ENCODE results near the gene ATL2. TPM values are rescaled to one million over a fixed set of nuclear protein-coding genes. Genes with fewer than 3 reads are reported as not detected.
A peak's percentile ranks its signal among the peaks of the same experiment; 100 is the strongest.
"Not testable (repeated sequence)": the region's sequence is repeated elsewhere in the genome, so short reads cannot be mapped to it uniquely, and the experiment has no call there.

Gene ATL2
- total and polyA plus RNA-seq, 7 experiments from 2014 or later, result 18.8 to 59.5 (median 49.0) TPM

DNA sequence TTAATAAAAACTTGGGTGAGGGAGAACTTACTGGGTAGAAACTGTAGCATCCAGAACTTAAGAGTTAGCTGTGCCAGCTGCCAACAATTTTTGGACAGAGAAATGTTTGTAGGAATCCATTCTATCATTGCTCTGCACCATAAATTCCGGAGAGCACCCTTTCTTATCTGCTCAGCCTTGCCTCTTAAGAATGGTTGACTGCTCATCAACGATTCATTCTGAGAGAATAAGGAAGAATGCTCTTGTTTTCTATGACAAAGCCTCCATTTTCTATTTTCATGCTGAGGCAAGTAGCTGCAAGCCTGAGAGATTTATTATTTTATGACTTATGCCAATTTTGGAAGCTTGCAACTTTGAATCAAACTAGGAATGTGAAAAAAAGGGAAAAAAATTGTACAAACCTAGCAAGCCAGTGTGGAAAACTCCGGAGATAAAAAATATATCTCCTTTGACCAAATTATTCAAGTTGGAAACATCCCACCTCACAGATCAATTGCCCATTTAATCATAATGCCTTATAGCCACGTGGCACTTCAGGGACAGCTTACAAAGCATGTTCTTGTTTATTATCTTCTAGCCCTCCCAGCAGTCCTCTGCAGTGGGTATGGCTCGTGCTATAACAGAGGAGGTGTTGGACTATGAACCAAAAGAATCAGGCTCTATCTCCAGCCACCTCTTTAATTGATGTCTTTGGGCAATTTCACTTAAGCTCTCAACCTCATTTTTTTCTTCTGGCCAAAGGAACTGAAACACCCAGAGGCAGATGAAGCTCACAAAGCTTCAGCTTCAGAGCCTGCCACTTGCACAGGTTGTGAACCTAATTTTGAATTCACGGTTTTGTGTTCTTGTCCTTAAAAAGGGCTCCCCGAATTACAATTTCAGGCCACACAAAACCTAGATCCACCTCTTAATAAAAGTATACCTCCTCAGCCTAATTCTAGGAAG lies 40.9 kb upstream of the ATL2 start:
- H3K4me3 Mint-ChIP-seq, result no peak overlapping the region
- Histone ChIP-seq H3K9me3 (ENCODE audit: control insufficient read depth in 2 of 3, low read length in 3 of 3) (no peaks in the 10 kb centered on the region), H3K27ac (ENCODE audit: low read depth, low read length) (no peak overlapping the region), H3K27me3 (ENCODE audit: control insufficient read depth in 2 of 2, insufficient read depth in 2 of 2, low read length in 2 of 2) (no peaks in the 10 kb centered on the region), H3K4me3 (ENCODE audit: low read length) (no peak overlapping the region), H3K4me1 (ENCODE audit: control insufficient read depth in 2 of 2, insufficient read depth in 2 of 2, low read length in 2 of 2) (no peaks in the 10 kb centered on the region), H3K36me3 (ENCODE audit: control insufficient read depth in 2 of 3, insufficient read depth in 3 of 3, low read length in 3 of 3) (no peaks in the 10 kb centered on the region)
- peaks cover 0 to 10% (median 5%) of the 10 kb centered on the region in 11 donors for H3K9me3 Mint-ChIP-seq
- ChIA-PET POLR2A (no interaction called here), CTCF (interaction anchor here (0.9 kb wide), 1 partner anchor 22 kb away, joined by 4 read pairs; no protein-coding TSS in a partner anchor)
- peaks cover 0 to 5% (median 0%) of the 10 kb centered on the region in 5 donors for H3K36me3 Mint-ChIP-seq
- peaks cover 0 to 8% (median 0%) of the 10 kb centered on the region in 5 donors for H3K27me3 Mint-ChIP-seq
- intact Hi-C loops (cut with micrococcal nuclease), result no loop called here
- DNase-seq, result no peak
- ATAC-seq, result no peak
- no peaks in the 10 kb centered on the region for H3K4me1 Mint-ChIP-seq
- peak overlapping the region in 1 of 9 donors; percentile 74 for H3K27ac Mint-ChIP-seq

- Mint-ChIP-seq H3K27ac (no peak overlapping the region), H3K36me3 (peaks cover 0 to 13% (median 3%) of the 10 kb centered on the region in 5 donors), H3K4me3 (no peak overlapping the region), H3K9me3 (peaks cover 6 to 18% (median 13%) of the 10 kb centered on the region in 11 donors), H3K4me1 (no peaks in the 10 kb centered on the region), H3K27me3 (peaks cover 0 to 3% (median 0%) of the 10 kb centered on the region in 5 donors)
- DNase-seq, result no peak
- H3K27me3 ChIP-seq (ENCODE audit: control insufficient read depth in 2 of 2, insufficient read depth in 2 of 2, low read length in 2 of 2), result no peaks in the 10 kb centered on the region
- no peak for ATAC-seq
- intact Hi-C loops (cut with micrococcal nuclease), result no loop called here
- H3K36me3 ChIP-seq (ENCODE audit: control insufficient read depth in 2 of 3, insufficient read depth in 3 of 3, low read length in 3 of 3), result no peaks in the 10 kb centered on the region
- ChIA-PET CTCF (no interaction called here), POLR2A (no interaction called here)
- H3K9me3 ChIP-seq (ENCODE audit: control insufficient read depth in 2 of 3, low read length in 3 of 3), result peaks cover 0 to 7% (median 0%) of the 10 kb centered on the region in 3 experiments
- H3K27ac ChIP-seq (ENCODE audit: low read depth, low read length), result no peak overlapping the region
- H3K4me3 ChIP-seq (ENCODE audit: low read length), result no peak overlapping the region
- H3K4me1 ChIP-seq (ENCODE audit: control insufficient read depth in 2 of 2, insufficient read depth in 2 of 2, low read length in 2 of 2), result no peaks in the 10 kb centered on the region
Measured at GRCh38 chr2:38416296-38417036, 39.4 kb upstream of the ATL2 start.

GRCh38 chr2:38415728-38416291 lies 38.7 kb upstream of the ATL2 start:
- H3K9me3 ChIP-seq (ENCODE audit: control insufficient read depth in 2 of 3, low read length in 3 of 3), result peaks cover 0 to 7% (median 0%) of the 10 kb centered on the region in 3 experiments
- no peak overlapping the region for H3K4me3 ChIP-seq (ENCODE audit: low read length)
- no peak overlapping the region for H3K27ac ChIP-seq (ENCODE audit: low read depth, low read length)
- H3K27me3 ChIP-seq (ENCODE audit: control insufficient read depth in 2 of 2, insufficient read depth in 2 of 2, low read length in 2 of 2), result no peaks in the 10 kb centered on the region
- POLR2A ChIA-PET, result interaction anchor here (0.6 kb wide), 1 partner anchor 331 kb away, joined by 5 read pairs; no protein-coding TSS in a partner anchor
- no peaks in the 10 kb centered on the region for H3K4me1 ChIP-seq (ENCODE audit: control insufficient read depth in 2 of 2, insufficient read depth in 2 of 2, low read length in 2 of 2)
- no peak overlapping the region for H3K4me3 Mint-ChIP-seq
- H3K27ac Mint-ChIP-seq, result no peak overlapping the region
- peaks cover 0 to 13% (median 3%) of the 10 kb centered on the region in 5 donors for H3K36me3 Mint-ChIP-seq
- CTCF ChIA-PET, result interaction anchor here (1.1 kb wide), 1 partner anchor 92 kb away, joined by 3 read pairs; no protein-coding TSS in a partner anchor
- DNase-seq (no peak), ATAC-seq (no peak)
- intact Hi-C loops (cut with micrococcal nuclease), result no loop called here
- peaks cover 0 to 3% (median 0%) of the 10 kb centered on the region in 5 donors for H3K27me3 Mint-ChIP-seq
- H3K9me3 Mint-ChIP-seq, result peaks cover 6 to 18% (median 13%) of the 10 kb centered on the region in 11 donors
- H3K4me1 Mint-ChIP-seq, result no peaks in the 10 kb centered on the region
- H3K36me3 ChIP-seq (ENCODE audit: control insufficient read depth in 2 of 3, insufficient read depth in 3 of 3, low read length in 3 of 3), result no peaks in the 10 kb centered on the region

- Histone ChIP-seq H3K27ac (ENCODE audit: low read depth, low read length) (no peak overlapping the region), H3K4me1 (ENCODE audit: control insufficient read depth in 2 of 2, insufficient read depth in 2 of 2, low read length in 2 of 2) (no peaks in the 10 kb centered on the region), H3K36me3 (ENCODE audit: control insufficient read depth in 2 of 3, insufficient read depth in 3 of 3, low read length in 3 of 3) (no peaks in the 10 kb centered on the region), H3K9me3 (ENCODE audit: control insufficient read depth in 2 of 3, low read length in 3 of 3) (peaks cover 0 to 7% (median 0%) of the 10 kb centered on the region in 3 experiments), H3K4me3 (ENCODE audit: low read length) (no peak overlapping the region), H3K27me3 (ENCODE audit: control insufficient read depth in 2 of 2, insufficient read depth in 2 of 2, low read length in 2 of 2) (no peaks in the 10 kb centered on the region)
- Mint-ChIP-seq H3K27ac (no peak overlapping the region), H3K4me1 (no peaks in the 10 kb centered on the region), H3K27me3 (peaks cover 0 to 3% (median 0%) of the 10 kb centered on the region in 5 donors), H3K36me3 (peaks cover 0 to 13% (median 3%) of the 10 kb centered on the region in 5 donors), H3K4me3 (no peak overlapping the region), H3K9me3 (peaks cover 6 to 18% (median 13%) of the 10 kb centered on the region in 11 donors)
- no peak for ATAC-seq
- POLR2A ChIA-PET, result no interaction called here
- intact Hi-C loops (cut with micrococcal nuclease), result no loop called here
- CTCF ChIA-PET, result interaction anchor here (1.1 kb wide), 1 partner anchor 93 kb away, joined by 3 read pairs; no protein-coding TSS in a partner anchor
- DNase-seq, result no peak
Measured at GRCh38 chr2:38415023-38415422, 38.0 kb upstream of the ATL2 start.

DNA sequence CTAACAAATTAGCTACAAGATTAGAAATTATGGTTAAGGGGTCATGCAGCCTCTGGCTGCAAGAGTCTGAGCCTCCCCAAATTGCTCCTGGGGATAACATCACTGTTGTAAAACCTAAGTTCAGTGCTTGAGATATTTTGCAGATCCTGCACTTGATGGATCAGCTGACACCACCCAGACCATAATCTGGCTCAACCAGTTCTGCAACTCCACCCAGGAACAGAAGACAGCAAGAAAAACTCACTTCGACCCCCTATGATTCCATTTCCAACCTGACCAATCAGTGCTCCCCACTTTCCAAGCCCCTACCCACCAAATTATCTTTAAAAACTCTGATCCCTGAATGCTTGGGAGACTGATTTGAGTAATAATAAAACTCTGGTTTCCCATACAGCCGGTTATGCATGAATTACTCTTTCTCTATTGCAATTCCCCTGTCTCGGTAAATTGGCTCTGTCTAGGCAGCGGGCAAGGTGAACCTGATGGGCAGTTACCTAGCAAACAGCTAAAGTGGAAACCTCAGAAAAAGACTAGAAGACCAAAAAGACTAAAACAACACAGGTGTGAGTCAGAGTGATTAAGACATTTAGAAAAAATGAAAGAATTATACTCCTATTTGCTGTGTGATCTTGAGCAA lies 35.3 kb upstream of the ATL2 start:
- H3K4me1 ChIP-seq (ENCODE audit: control insufficient read depth in 2 of 2, insufficient read depth in 2 of 2, low read length in 2 of 2); intact Hi-C loops (cut with micrococcal nuclease); CTCF ChIA-PET; H3K27me3 ChIP-seq (ENCODE audit: control insufficient read depth in 2 of 2, insufficient read depth in 2 of 2, low read length in 2 of 2); H3K4me3 Mint-ChIP-seq; H3K4me3 ChIP-seq (ENCODE audit: low read length); DNase-seq; H3K27ac ChIP-seq (ENCODE audit: low read depth, low read length); ATAC-seq; POLR2A ChIA-PET; H3K9me3 ChIP-seq (ENCODE audit: control insufficient read depth in 2 of 3, low read length in 3 of 3); H3K4me1 Mint-ChIP-seq; H3K27me3 Mint-ChIP-seq; H3K36me3 ChIP-seq (ENCODE audit: control insufficient read depth in 2 of 3, insufficient read depth in 3 of 3, low read length in 3 of 3); H3K27ac Mint-ChIP-seq: not testable (repeated sequence)
- Mint-ChIP-seq H3K36me3 (peaks cover 0 to 13% (median 3%) of the 10 kb centered on the region in 5 donors), H3K9me3 (peaks cover 6 to 18% (median 13%) of the 10 kb centered on the region in 11 donors)

Data from naive thymus-derived CD4-positive, alpha-beta T cell (primary cell).